GM23248 (cell line): ENCODE data around the gene PRSS36.

ENCODE experiments used
- EZH2 ChIP-seq: fragments of 200-600 bp; sonication (generic); IDR thresholded peaks from 2 replicates; pipeline ENCODE4 v1.6.1; 2018; ENCODE audit warnings: antibody characterized with exemption, mild to moderate bottlenecking; ENCODE audit not compliant: insufficient read depth, poor library complexity, severe bottlenecking
- EZH2phosphoT487 ChIP-seq: fragments of 200-600 bp; sonication (generic); IDR thresholded peaks from 2 replicates; pipeline ENCODE4 v1.6.1; 2018; ENCODE audit warnings: antibody characterized with exemption, moderate library complexity, mild to moderate bottlenecking, low read depth; ENCODE audit not compliant: insufficient read depth

- TF ChIP-seq EZH2 (no peak), EZH2phosphoT487 (no peak)
Observed at GRCh38 chr16:31107465-31107867, 42.4 kb downstream of the PRSS36 start.
